ENCODE measurements around the gene MBNL2. TPM values are rescaled to one million over a fixed set of nuclear protein-coding genes. Genes with fewer than 3 reads are reported as not detected.

Gene MBNL2
- total and polyA plus RNA-seq, 2 donors, result 33.3 to 139 TPM

- WGBS, result 67% methylated on average over 4 of the region's 4 CpGs
- H3K4me3 ChIP-seq (ENCODE audit: low read depth, low read length), result no peak overlapping the region
- no peaks in the 10 kb centered on the region for H3K4me1 ChIP-seq (ENCODE audit: insufficient read depth)
- no peaks in the 10 kb centered on the region for H3K36me3 ChIP-seq (ENCODE audit: insufficient read depth)
- H3K27ac ChIP-seq (ENCODE audit: low read depth), result no peak overlapping the region
- DNase-seq (ENCODE audit: extremely low spot score), result no peak
Observed at GRCh38 chr13:97231118-97231828, 9.1 kb downstream of the MBNL2 start.

DNA sequence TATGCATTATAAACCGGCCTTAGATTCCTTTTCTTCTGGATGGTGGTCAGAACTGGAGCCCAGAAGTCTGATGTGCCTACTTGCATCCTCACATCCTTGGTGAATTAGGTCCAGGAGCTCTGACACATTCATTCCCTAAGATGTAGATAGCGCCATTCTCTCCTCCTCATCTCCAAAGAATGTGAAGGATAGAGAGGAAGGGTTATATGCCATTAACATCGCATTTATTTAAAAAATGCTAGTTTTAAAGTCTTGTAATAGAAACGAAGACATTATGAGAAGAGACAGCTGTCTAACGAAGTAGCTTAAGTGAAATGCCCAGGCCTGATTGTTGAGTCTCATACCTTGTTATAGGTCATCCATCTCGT, 9.7 kb downstream of the MBNL2 start:
- Histone ChIP-seq H3K27ac (ENCODE audit: low read depth) (no peak overlapping the region), H3K4me1 (ENCODE audit: insufficient read depth) (no peaks in the 10 kb centered on the region), H3K4me3 (ENCODE audit: low read depth, low read length) (no peak overlapping the region), H3K36me3 (ENCODE audit: insufficient read depth) (no peaks in the 10 kb centered on the region)
- WGBS, result 73% methylated on average over 6 of the region's 6 CpGs
- no peak for DNase-seq (ENCODE audit: extremely low spot score)

DNA sequence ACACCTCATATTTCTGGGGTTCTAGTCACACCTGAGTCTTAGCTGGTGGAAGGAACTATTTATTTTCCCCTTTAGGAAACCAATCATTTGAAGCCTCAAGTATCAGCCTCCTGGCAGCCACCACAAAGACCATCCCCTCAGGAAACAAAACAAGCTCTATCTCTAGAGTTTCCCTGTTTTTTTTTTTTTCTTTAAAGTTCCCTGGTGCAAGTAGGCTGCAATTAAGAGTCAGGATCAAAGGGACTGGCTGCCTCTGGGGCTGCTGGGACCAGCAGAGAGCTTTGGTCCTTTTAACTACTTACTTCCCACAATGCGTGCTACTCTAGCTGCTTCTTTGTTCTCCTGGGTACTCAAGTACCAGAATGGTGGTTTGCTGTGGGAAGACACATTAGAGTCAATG, 11.4 kb downstream of the MBNL2 start:
- H3K36me3 ChIP-seq (ENCODE audit: insufficient read depth), result no peaks in the 10 kb centered on the region
- WGBS, result 90% methylated on average over 1 of the region's 1 CpG
- no peaks in the 10 kb centered on the region for H3K4me1 ChIP-seq (ENCODE audit: insufficient read depth)
- DNase-seq (ENCODE audit: extremely low spot score), result no peak
- H3K4me3 ChIP-seq (ENCODE audit: low read depth, low read length), result no peak overlapping the region
- no peak overlapping the region for H3K27ac ChIP-seq (ENCODE audit: low read depth)

DNA sequence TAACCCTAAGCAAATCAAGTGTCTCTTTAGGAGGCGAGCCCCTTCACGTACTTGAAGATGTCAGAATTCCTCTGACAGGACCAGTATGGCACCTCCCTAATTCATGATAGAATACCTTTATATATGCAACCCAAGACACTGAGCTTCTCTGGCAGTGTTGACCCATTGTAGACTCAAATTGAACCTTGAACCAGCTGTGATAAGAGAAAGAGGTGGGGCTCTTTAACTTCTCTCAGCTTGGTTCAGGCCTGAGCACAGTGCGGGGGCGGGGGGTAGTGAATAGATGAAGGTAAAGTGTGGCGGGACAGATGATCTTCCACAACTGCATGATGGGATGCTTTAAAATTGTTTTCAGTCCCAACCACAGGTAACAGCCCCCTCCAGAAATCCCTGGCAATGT, 12.1 kb downstream of the MBNL2 start:
- no peak overlapping the region for H3K4me3 ChIP-seq (ENCODE audit: low read depth, low read length)
- no peaks in the 10 kb centered on the region for H3K4me1 ChIP-seq (ENCODE audit: insufficient read depth)
- no peak overlapping the region for H3K27ac ChIP-seq (ENCODE audit: low read depth)
- WGBS, result 98% methylated on average over 5 of the region's 5 CpGs
- DNase-seq (ENCODE audit: extremely low spot score), result no peak
- H3K36me3 ChIP-seq (ENCODE audit: insufficient read depth), result no peaks in the 10 kb centered on the region

DNA sequence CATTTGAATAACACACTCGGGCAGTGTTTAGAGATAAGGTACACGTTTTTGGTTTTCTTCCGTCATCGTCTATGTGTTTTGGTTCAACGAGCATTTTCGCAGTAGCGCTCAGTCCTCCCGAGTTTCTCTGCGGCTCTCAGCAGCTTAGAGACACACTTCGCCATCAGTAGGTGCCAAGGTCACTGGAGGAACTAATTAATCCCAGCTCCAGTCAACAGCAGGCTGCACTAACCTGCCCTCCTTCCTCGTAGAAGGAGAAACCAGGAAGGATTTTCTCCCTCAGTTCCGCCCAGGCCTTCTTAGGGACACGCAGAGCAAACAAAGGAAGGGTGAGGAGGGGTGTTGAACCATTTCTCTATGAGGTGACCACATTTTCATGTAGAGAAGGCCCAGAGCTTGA, 12.6 kb downstream of the MBNL2 start:
- DNase-seq (ENCODE audit: extremely low spot score), result no peak
- H3K4me1 ChIP-seq (ENCODE audit: insufficient read depth), result no peaks in the 10 kb centered on the region
- 79% methylated on average over 13 of the region's 13 CpGs for WGBS
- H3K36me3 ChIP-seq (ENCODE audit: insufficient read depth), result no peaks in the 10 kb centered on the region
- no peak overlapping the region for H3K27ac ChIP-seq (ENCODE audit: low read depth)
- H3K4me3 ChIP-seq (ENCODE audit: low read depth, low read length), result no peak overlapping the region

DNA sequence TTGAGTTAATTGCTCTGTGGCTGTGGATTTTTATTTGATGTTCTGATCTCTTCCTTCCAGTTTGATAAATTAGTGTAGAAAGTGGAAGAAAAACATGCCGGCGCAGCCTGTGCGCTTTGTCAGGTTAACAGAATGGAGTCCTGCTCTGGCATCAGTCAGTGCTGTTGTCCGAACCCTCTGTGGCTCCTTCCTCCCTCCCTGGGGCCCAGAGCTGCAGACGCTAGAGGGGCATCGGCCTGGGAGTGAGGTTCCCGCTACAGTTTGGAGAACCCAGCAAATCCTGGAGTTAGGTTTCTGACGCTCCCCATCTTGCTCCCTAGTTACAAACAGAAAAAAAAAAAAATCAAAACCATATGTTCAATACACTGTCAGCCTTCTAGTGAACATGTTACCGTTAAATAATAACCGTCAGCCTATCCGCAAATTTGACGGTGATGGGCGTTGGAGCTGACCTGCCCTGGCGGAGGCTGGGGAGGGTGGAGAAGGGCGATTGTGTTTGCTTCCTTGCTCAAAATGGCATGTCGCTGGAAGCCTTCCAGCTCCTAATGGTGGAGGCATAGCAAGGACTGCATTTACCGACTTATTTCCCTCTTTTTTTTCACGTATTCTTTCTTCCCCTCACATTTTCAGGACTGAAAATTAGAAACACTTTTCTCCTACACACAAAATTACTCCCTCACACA, 13.6 kb downstream of the MBNL2 start:
- 63% methylated on average over 18 of the region's 18 CpGs for WGBS
- Histone ChIP-seq H3K27ac (ENCODE audit: low read depth) (no peak overlapping the region), H3K4me1 (ENCODE audit: insufficient read depth) (no peaks in the 10 kb centered on the region), H3K36me3 (ENCODE audit: insufficient read depth) (no peaks in the 10 kb centered on the region), H3K4me3 (ENCODE audit: low read depth, low read length) (no peak overlapping the region)
- no peak for DNase-seq (ENCODE audit: extremely low spot score)

DNA sequence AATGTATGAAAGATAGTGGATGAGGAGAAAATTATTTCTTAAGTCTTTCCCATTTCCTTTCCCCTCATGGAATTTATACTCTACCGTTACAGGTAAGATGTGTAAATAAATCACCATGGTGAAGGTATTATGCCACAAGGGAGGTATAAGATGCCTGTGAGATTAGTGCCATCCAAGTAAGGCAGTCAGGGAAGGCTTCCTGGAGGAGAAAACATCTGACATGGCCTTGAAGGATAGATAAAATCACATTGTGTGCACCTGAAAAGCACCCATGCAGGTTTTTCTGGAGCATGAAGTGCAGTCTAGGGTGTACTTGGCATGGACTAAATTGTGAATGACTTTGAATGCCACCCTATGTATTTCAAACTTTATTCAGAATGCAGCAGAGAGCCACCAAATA, 15.3 kb downstream of the MBNL2 start:
- no peaks in the 10 kb centered on the region for H3K36me3 ChIP-seq (ENCODE audit: insufficient read depth)
- DNase-seq (ENCODE audit: extremely low spot score), result no peak
- no peaks in the 10 kb centered on the region for H3K4me1 ChIP-seq (ENCODE audit: insufficient read depth)
- WGBS, result 74% methylated on average over 1 of the region's 1 CpG
- H3K27ac ChIP-seq (ENCODE audit: low read depth), result no peak overlapping the region
- no peak overlapping the region for H3K4me3 ChIP-seq (ENCODE audit: low read depth, low read length)

- Histone ChIP-seq H3K4me3 (ENCODE audit: low read depth, low read length) (no peak overlapping the region), H3K4me1 (ENCODE audit: insufficient read depth) (no peaks in the 10 kb centered on the region), H3K36me3 (ENCODE audit: insufficient read depth) (no peaks in the 10 kb centered on the region), H3K27ac (ENCODE audit: low read depth) (no peak overlapping the region)
- WGBS, result 87% methylated on average over 5 of the region's 5 CpGs
- DNase-seq (ENCODE audit: extremely low spot score), result no peak
Observed at GRCh38 chr13:97238432-97238831, 16.3 kb downstream of the MBNL2 start.

DNA sequence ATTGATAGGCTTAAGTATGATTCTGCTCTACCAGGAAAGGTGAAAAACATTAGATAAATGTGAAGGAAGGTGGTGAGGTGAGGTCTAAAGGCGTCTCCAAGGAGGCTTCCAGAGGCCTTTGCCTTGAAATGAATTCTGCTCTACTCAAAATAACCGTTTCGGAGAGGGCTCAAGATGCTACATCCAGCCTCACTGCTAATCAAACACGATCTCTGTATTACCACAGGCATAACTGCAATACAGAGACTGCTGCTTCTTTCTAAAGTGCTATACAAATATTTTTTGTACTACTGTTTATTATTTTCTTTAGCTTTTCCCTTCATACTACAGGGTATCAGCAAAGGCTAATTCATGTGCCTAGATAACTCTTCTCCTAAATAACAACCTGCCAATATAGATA, 16.8 kb downstream of the MBNL2 start:
- Histone ChIP-seq H3K36me3 (ENCODE audit: insufficient read depth) (no peaks in the 10 kb centered on the region), H3K27ac (ENCODE audit: low read depth) (no peak overlapping the region), H3K4me1 (ENCODE audit: insufficient read depth) (no peaks in the 10 kb centered on the region), H3K4me3 (ENCODE audit: low read depth, low read length) (no peak overlapping the region)
- DNase-seq (ENCODE audit: extremely low spot score), result no peak
- 87% methylated on average over 4 of the region's 4 CpGs for WGBS

GRCh38 chr13:97239306-97239705, 17.2 kb downstream of the MBNL2 start:
- H3K4me3 ChIP-seq (ENCODE audit: low read depth, low read length), result no peak overlapping the region
- 60% methylated on average over 1 of the region's 1 CpG for WGBS
- no peak overlapping the region for H3K27ac ChIP-seq (ENCODE audit: low read depth)
- no peaks in the 10 kb centered on the region for H3K4me1 ChIP-seq (ENCODE audit: insufficient read depth)
- no peaks in the 10 kb centered on the region for H3K36me3 ChIP-seq (ENCODE audit: insufficient read depth)
- no peak for DNase-seq (ENCODE audit: extremely low spot score)

GRCh38 chr13:97239943-97240787, 18.0 kb downstream of the MBNL2 start:
- 58% methylated on average over 3 of the region's 3 CpGs for WGBS
- no peak for DNase-seq (ENCODE audit: extremely low spot score)
- Histone ChIP-seq H3K27ac (ENCODE audit: low read depth) (no peak overlapping the region), H3K36me3 (ENCODE audit: insufficient read depth) (no peaks in the 10 kb centered on the region), H3K4me3 (ENCODE audit: low read depth, low read length) (no peak overlapping the region), H3K4me1 (ENCODE audit: insufficient read depth) (no peaks in the 10 kb centered on the region)

DNA sequence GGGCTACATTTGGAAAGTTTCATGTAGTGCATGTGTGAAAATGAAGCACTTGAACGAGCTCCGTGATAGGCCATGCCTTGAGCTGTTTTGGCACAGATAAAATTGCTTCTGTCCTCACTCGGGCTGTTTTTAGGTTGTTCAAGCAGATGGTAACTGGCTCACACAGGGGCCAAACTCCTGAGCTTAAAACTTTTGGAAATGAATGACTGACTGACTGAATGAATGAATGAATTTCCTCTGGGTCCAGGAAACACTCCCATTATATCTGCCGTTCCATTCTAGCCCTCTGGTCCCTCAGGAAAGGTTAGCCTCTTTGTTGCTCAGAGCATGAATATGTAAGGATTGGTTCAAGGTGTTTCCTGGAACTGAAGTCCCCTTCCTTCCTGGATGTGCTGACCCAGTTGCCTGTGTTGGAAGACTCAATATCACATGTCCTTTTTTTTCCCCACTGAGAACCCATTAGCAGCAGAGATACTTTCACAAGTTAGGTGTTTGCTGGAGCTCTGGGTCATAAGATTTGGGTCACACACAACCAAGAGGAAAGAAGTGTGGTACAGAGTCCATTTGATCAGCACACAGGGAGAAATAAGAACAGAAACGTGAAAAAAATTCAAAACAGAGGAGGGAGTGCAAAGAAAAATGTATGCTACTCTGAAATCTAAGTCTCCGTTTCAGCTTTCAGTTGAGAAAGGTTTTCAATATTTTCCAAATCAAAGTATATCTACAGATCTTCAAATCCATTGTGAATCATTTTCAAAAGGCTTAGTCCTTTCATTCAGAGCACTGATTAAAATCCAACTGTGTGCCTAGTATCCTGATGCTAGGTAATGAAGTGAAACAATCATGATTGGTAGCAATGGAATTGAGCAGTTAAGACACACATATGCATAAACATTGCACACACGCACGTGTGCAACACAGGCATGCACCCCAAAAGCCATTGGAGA, 18.9 kb downstream of the MBNL2 start:
- no peaks in the 10 kb centered on the region for H3K36me3 ChIP-seq (ENCODE audit: insufficient read depth)
- no peak for DNase-seq (ENCODE audit: extremely low spot score)
- no peak overlapping the region for H3K27ac ChIP-seq (ENCODE audit: low read depth)
- H3K4me3 ChIP-seq (ENCODE audit: low read depth, low read length), result no peak overlapping the region
- H3K4me1 ChIP-seq (ENCODE audit: insufficient read depth), result no peaks in the 10 kb centered on the region
- WGBS, result 58% methylated on average over 8 of the region's 8 CpGs

DNA sequence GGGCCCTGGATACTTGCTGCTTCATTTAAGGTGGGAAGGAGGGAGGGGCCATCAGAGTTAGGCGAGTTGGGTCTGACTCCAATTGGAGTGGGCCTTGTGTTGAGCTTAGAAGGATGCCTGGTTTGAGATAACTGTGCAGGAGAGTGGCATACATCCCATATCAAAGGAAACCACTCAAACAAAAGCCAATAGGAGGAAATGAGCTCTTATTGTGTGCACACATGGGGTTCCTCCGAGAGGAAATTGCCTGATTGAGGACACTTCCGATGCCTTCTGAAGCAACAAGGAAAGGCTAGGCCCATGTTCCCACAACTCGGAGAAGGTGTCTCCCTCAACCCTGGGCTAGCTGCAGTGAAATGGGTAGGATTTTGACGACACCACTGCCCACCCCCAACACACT, 19.6 kb downstream of the MBNL2 start:
- WGBS, result 87% methylated on average over 5 of the region's 5 CpGs
- DNase-seq (ENCODE audit: extremely low spot score), result no peak
- Histone ChIP-seq H3K4me1 (ENCODE audit: insufficient read depth) (no peaks in the 10 kb centered on the region), H3K36me3 (ENCODE audit: insufficient read depth) (no peaks in the 10 kb centered on the region), H3K4me3 (ENCODE audit: low read depth, low read length) (no peak overlapping the region), H3K27ac (ENCODE audit: low read depth) (no peak overlapping the region)

Measured in urinary bladder (tissue), 4 donors.